Hematopoietic multipotent progenitor cell treated with erythropoietin and hydrocortisone succinate and interleukin-3 and kit ligand, for 8 days (in vitro differentiated cells): ENCODE measurements around the gene ZFHX3.
"Not testable (repeated sequence)": the region's sequence is repeated elsewhere in the genome, so short reads cannot be mapped to it uniquely, and the experiment has no call there.

Experiments used
- DNase-seq: peaks from one replicate; pipeline ENCODE4 v3.0.0-alpha.2; 2015

The ZFHX3 gene

DNA sequence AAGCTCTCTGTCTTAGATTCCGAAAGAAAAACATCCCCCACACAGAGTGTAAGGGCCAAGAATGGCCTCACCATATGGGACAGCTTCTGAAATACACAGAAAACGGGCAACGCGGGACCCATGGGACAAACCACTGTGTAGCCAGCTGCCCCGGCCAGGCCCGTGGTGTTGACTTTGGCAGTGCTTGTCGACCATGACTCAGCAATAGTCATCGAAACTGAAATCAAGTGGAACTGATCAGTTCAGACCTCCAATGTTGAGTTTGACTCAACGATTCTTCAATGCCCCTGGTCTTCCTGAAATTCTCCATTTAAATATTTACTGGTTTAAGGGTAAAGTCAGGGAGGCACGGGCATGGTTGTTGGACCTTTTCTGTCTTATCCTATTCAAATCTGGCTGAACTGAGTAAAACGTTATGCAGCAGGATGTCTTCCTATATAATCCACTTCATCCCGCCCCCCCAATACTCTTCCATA lies 27.5 kb downstream of the ZFHX3 start:
- no peak for DNase-seq

DNA sequence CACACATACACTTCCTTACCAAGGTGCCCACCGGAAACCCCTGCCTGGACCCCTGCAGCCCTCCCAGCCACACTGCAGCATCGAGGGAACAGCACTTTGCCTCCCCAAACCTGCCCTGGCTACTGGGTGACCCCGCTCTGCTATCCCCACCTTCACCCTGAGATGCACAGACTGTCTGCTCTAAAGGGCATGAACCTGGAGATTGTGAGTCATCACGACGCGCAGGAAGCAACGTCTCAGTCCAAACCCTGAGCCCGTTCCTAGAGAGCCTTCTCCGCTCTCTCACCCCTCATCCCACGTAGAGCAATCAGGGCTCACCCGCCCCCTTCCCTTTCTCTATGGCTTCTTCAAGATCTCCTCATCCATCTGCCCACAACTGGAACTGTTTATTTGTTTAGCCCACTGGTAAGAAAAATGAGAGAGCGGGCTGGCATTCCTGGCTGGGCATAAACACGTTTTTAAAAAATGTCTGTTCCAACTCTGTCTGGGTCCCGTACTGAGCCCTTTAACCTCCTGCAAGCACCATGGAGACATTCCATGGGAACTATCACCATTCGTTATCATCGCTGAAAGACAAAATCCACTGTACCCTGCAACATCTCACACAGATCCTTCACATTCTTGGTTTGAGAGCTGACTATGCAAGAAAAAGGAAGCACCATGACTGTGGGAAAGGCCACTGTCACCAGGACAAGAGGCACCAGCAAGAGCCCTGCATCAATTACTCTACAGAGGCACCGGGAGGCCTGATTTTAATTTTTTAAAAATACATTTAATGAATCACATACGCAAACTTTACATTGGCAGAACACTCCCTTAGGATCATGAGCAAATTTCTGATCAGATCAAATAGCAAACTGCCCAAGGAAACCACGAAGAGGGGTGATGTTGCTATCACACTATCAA lies 28.2 kb downstream of the ZFHX3 start:
- no peak for DNase-seq

DNA sequence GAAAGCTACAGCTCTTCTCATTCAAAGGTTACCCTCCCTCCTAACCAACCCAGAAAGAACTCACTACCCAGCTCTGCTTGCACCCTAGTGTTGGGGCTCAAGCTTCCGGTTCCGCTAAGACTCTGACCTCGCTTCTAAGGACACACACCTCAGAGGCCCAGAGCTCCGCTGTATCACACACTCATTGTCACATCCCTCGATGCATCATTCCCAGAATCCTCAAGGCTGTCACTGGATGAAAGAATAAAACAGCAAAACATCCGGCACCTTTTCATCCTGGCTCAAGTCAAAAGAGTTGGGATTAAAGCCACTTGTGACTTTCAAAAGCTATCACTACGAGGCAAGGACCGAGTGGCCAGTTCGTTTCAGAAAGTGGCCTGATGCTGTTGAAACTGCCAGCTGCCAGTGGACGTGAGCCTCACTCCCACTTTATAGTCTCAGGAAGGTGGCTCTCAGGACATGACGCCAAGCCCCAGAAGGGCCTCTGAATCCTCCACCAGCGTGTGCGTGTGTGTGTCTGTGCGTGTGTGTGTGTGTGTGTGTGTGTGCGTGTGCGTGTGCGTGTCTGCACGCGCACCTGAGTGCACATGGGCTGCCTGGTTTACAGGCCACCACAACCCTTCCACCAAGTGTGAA lies 29.0 kb downstream of the ZFHX3 start:
- no peak for DNase-seq

DNA sequence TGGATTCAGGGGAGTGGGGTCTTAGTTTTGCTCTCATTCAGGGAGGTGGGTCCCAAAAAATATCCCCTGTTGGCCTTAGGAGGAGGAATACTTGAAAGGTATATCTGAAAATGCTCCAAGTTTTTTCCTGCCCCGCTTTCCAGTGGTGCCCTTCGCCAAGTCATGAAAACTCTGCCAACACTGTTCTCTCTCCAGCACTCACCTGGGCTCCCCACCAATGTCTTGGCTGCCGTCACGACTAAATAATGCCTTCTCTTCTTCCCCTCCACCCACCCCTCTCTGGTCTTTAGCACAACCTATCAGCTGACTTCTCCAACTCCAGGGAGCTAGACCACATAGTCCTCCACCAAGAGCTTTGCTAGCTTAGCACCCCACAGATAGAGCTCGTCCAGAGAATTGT lies 30.6 kb downstream of the ZFHX3 start:
- no peak for DNase-seq

DNA sequence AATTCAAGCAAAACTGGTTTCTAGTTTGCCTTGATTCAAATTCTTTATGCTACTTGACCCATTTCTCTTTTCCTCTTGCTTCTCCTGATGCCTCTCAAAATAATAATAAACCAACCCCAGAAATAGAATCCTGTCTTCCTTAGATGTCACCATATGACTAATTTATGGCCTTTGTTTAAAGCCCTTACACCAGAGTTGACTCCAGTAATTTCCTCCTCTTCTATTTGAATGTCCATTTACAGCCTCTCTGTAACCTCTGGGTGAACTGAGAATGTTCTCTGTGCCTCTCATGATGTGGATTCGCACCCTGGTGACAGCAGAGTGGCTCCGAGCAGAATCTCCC lies 31.5 kb downstream of the ZFHX3 start:
- DNase-seq: no peak

DNA sequence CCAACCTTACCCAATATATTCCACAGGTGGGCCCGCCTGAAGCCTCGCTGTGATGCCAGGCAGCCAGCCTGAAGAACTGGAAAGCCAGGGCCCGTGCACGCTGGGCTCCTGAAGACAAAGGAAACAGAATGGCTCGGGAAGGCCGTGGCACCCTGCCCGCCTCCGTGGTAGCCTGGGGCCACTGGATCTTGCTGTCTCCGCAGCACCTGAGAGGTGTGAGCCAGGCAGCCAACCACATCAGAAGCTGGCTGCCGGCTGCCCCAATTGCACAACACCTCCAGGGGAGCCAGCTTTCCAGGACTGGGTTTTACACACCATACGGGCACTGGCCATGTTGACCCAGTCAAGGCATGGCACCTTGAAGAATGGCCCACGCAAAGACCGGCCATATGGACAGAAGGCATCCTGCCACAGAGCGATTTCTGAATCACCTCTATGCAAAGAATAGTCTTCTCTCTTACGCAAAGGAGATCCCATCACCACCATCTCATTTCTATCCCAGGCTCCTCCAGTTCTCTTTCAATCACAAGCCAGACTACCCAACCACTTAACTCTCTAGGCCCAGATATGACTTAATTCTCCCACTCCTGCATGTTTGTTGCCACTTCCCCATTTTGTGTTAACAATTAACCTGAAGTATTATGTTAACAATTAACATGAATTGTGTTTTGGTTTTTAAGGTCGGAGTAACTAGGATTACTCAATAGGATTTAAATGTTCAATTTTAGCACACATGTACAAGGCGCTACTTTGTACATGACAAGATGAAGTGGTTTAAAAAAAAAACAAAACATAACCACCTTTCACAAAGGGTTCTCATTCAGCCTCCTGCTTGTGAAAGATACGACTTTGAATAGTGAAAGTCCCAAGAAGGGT lies 32.1 kb downstream of the ZFHX3 start:
- no peak for DNase-seq

DNA sequence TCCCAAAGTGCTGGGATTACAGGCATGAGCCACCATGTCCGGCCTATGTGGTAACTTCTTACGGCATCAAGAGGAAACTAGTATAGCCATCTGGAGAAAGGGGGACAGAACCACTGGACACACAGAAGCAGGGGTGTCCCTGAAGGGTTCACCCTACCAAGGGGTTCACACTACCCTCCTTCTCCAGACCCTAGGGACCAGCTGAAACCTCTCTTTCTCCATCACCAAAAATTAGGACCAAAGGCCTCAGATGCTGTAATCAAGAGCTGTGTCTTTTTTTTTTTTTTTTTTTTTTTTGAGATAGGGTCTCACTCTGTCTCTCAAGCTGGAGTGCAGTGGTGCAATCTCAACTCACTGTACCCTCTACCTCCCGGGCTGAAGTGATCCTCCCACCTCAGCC lies 33.2 kb downstream of the ZFHX3 start:
- no peak for DNase-seq

DNA sequence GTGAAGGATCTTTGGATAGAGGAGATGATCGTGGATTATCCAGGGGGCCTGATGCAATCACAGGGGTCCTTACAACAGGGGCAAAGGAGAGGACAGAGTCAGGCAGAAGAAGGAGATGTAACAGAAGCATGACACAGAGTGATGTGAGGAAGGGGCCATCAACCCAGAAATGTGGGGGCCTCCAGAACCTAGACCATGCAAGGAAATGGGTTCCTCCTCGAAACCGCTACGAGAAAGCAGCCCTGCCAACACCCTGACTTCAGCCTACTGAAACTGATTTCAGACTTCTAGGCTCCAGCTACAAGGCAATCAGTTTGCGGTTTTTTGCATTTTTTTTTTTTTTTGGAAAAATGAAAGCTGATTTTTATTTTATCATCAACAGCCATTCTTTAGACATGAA lies 34.0 kb downstream of the ZFHX3 start:
- no peak for DNase-seq

DNA sequence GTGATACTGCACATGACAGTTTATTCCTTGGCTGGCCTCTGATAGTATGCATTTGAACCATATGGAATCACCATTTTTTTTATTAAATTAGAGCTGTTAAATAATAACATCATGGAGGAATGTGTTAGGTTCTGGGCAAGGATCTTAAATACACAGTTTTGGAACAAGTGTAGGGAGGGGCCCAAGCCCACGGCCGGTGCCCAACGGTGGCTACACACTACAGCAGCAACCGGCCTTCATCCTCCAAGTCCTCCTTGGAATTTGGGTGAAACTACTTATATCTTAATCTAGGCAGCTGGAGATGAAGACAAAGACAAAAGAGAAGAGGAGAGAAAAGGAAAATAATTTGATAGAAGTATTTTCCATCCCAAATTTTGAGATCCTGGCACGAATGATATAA lies 35.6 kb downstream of the ZFHX3 start:
- no peak for DNase-seq

DNA sequence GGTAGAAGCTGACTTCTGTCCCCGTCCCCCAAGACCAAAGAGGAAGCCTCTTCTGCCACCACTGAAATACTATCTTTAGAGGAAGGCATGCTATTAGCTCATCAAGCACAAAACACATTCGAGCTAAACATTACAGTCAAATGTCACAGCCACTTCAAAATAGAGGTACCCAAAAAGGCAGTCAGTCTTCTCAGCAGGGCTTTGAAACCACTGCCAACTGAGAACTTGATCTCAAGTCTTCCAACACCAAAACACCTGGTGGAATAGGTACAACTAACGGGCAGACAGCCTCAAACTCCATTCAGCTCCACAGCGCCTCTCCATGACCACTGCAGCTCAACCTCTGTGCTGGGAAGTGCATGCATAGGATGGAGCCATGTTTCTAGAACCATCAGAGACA lies 36.0 kb downstream of the ZFHX3 start:
- no peak for DNase-seq

DNA sequence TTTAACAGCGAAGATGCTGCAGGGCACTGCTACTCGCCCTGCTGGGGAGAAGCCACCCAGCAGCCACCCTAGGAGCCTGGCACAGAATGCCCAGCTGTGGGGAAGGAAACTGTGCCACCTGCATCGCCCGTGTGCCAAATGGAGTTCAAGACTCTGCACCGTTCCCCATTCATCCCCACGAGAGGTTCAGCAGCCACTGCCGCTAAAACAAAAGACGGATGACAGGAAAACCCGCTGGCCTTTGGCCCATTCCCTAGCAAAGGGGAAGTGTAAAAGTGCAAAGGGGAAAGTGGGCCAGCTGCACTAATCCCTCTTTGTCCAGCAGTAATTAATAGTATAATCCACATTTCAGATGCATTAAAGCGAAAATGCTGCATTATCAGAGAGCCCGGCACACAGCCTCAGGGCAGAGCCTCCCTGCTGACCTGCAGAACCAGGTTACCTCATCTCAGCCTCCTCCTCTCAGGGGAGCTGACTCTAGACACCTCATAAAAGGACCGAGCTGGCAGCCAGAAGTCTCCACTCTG lies 37.7 kb downstream of the ZFHX3 start:
- DNase-seq: no peak

DNA sequence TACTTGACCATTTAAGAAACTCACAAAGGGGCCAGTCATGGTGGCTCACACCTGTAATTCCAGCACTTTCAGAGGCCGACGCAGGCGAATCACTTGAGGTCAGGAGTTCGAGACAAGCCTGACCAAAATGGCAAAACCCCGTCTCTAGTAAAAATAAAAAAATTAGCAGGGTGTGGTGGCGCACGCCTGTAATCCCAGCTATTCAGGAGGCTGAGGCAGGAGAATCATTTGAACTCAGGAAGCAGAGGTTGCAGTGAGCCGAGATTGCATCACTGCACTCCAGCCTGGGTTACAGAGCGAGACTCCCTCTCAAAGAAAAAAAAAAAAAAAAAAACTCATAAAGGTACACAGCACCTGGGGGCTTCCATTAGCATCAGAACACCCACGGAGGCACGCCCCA lies 38.2 kb downstream of the ZFHX3 start:
- DNase-seq: not testable (repeated sequence)

DNA sequence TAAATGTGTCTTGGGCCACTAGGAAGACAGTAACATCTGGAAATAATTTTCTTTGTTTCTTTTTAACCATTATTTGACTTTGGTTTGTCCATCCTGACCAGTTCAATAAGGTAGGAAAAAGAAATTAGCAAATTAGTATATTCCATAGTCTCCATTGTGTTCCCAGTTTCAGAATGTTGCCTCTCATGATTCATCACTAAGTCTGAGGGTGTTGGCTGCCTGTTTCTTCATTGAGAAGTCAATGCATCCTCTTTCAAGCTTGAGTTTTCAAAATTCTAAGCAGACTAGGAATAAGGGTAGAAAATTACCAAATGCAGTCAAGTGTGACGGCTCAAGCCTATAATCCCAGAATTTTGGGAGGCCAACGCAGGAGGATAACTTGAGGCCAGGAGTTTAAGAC lies 41.9 kb downstream of the ZFHX3 start:
- DNase-seq: no peak

DNA sequence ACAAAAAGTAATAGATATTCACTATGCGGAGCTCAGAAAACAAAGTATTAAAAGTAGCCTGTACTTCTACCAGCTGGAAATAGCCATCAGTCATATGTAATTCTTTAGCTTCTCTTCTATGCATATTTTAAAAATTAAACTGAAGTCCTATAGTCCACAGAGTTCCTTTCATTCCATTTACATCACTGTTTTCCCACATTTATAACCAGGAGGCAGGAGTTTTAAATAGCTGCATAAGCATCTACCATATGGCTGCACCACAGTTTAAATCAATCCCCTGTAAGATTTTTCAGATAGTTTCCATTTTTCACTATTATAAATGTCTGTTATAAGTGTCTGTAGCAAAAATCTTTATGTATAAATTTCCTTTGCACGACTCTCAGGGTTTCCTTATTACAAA lies 45.1 kb downstream of the ZFHX3 start:
- no peak for DNase-seq

DNA sequence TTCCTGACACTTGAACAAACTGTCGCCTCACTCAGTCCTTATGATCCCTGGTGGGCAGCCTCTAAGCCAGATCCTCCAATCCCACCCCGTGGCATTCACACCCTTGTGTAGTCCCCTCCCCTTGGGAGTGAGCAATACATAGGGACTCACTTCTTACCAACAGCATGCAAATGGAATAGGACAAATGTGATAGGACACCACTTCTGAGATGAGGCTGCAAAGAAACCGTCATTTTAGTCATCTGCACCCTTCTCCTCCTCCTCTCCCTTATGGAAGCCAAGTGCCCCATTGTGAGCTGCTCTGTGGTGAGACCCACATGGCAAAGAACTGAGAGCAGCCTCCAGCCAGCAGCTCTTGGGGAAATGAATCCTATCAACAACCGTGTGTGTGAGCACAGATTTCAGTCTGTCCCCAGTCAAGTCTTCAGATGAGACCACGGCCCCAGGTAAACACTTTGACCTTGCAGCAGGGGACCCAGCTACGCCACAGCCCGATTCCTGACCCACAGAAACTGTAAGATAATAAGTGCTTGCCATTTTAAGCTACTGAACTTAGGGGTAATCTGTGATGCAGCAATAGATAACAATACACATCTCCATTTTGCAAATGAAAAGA lies 46.9 kb downstream of the ZFHX3 start:
- DNase-seq: no peak

DNA sequence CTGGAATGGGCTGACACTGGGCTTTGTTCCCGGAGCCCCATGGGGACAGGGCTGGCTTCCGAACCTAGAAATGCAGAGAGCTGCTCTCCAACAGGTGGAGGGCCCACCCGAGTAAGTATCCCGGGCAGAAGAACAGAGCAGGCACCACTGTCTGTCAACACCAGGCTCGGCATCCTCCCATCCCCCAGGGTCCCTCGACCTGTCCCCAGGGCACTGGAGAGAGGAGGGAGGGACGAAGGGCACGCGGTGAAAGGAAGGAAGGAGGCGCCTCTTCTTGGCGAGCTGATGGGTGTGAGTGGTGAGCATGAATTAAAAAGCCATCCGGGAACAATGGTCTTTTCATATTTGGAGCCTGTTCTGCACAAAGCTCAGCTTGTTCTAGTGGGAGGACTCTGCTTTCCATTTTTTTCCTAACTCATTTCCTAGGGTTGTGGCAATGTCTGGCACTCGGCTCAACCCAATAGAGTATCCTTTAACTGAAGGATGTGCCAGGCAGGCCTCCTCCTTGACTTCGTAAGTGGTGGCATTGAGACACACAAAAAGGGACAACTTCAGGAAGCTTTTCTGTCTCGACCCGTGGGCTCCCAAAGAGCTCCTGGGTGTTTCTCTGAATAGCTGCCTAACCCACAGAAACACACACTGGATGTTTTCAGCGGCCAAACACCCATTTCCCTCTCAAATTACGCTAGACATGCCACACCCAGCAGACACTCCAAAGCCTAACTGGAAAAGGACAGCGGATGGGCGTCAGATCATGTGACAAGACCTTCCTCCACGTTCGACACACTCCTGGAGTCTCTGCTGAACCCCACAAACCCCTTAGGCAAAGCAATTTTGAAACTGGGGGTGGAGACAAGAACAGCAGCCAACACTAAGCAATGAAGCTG lies 47.7 kb downstream of the ZFHX3 start:
- no peak for DNase-seq

DNA sequence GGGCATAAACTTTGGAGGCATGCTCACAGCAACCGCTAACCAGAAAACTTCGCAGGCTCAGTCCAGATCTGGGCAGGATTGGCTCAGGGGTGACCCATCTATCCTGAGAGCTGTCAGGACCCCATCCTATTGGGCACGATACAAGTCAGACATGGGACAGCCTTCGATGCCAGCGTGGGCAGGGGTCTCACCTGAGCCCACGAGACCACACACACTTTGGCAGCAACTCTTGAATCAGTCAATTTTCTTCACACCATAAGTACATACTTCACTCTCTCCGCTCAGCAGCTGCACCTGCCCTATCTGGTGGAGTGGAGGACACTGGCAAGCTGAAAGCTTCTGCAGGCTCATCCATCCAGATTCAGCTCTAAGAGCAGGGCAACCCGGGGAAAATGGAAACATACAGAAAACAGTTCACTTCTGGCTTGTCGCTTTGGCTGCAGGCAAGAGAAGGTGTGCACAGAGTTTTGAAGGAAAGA lies 48.3 kb downstream of the ZFHX3 start:
- no peak for DNase-seq

DNA sequence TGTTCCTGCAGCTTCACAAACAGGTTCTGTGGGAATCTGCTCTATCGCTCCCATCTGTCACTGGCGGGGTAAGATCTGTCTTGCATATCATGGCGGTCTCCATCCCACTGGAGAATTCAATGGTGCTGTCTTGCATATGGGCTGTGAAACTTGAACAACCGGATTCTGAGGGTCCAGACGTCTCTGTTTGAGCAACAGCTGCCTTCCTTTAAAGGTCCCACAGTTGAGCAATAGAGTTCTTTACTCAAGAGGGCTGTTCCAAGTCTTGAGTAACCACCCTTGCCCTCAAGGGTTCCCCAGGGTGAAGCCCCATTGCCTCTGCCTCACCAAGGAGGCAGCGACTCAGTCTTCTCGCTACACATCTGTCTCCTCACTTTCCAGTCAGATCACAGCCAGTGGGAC lies 50.8 kb downstream of the ZFHX3 start:
- DNase-seq: no peak

DNA sequence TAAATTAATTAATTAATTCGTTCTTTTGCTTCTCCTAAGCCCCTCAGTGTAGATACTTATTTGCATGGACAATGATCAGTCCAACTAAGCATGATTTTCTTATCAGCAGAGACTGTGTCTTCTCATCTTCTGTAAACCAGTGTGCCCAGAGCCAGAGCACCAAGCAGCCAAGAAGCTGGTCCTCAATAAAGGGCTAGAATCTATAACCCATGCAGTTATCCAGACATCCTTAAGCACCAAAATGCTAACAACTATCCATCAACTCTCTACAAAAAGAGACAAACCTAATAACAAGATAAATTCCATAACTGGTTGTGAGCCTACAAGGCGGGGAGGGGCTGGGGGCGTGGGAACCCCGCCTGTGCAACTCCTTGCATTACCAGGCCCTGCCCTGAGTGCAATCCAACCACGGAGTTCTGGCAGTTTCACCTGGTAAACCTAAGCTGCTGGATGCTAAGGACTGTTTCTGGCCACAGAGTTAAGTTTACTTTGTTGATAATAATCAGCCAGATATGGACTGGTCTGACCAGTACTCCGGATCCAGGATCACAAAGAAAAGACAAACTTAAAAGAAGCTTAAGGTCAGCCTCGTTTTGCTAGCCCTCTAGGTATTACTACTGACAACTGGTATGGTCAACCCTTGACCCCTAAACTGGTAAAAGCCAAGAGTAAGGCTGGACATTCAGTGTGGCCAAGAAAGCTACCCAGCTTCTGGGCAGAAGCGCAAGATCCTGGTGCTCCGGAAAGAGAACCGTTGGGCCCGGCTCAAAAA lies 51.5 kb downstream of the ZFHX3 start:
- no peak for DNase-seq

DNA sequence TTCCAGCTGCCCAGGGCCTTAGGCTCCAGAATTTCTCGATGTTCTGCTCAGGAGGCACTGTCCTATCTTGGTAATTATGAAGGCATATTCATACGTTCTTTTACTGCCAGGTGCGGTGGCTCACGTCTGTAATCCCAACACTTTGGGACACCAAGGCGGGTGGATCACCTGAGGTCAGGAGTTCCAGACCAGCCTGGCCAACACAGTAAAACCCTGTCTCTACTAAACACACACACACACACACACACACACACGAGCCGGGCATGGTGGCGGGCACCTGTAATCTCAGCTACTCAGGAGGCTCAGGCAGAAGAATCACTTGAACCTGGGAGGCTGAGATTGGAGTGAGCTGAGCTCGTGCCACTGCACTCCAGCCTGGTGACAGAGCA lies 52.1 kb downstream of the ZFHX3 start:
- not testable (repeated sequence) for DNase-seq
